Measurements from ENCODE around the gene CARM1. TPM values are rescaled to one million over a fixed set of nuclear protein-coding genes. Genes with fewer than 3 reads are reported as not detected.

Gene CARM1
- total and polyA plus RNA-seq, 2 experiments from 2014 or later, result 43.3 to 118 TPM

DNA sequence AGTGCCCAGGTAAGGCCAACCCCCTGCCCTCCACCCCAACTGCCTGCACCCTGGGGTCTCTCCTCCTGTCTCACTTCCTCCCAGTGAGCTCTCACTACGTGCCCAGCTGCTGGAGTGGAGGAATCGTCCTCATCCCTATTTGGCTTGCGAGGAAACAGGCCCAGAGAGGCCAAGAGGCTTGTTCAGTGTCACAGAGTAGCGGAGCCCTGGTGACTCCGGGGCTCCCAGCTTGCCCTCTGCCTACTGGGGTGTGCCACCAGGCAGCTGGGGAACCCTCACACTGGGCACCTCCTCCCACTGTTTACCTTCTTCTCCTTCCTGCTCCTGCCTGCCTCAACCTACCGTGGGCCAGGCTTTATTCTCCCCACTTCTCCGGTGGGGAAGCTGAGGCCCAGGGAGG lies 41.0 kb upstream of the CARM1 start:
- Histone ChIP-seq H3K36me3 (ENCODE audit: insufficient read depth) (0 out of 2 replicates have a peak, but pooled peaks cover 3% of the 10 kb centered on the region), H3K9me2 (ENCODE audit: insufficient read depth) (no peaks in the 10 kb centered on the region), H3K27me3 (ENCODE audit: insufficient read depth) (no peaks in the 10 kb centered on the region), H3K27ac (ENCODE audit: low read depth) (no peak overlapping the region), H3K4me2 (no peak overlapping the region), H3K79me2 (replicated peaks; ENCODE audit: insufficient read depth) (no peaks in the 10 kb centered on the region), H2AFZ (no peak overlapping the region), H3K4me1 (ENCODE audit: insufficient read depth) (no peaks in the 10 kb centered on the region), H3K4me3 (no peak overlapping the region), H4K20me1 (replicated peaks; ENCODE audit: insufficient read depth) (peaks cover 3% of the 10 kb centered on the region; the same call in 1 of the 2 replicates), H3F3A (replicated peaks; ENCODE audit: low read depth) (peaks cover 7% of the 10 kb centered on the region; the same call in 1 of the 2 replicates)
- no peak overlapping the region for H3K4me3 Mint-ChIP-seq
- peaks cover 32% of the 10 kb centered on the region for H3K36me3 Mint-ChIP-seq (ENCODE audit: low read depth)
- ATAC-seq (no peak), DNase-seq (ENCODE audit: low spot score) (no peak)
- H3K27ac Mint-ChIP-seq, result no peak overlapping the region
- peaks cover 5% of the 10 kb centered on the region for H3K27me3 Mint-ChIP-seq (ENCODE audit: insufficient read depth, low read depth, poor library complexity)
- no peaks in the 10 kb centered on the region; the same call in 2 of the 3 replicates for H3K9me3 Mint-ChIP-seq
- TF ChIP-seq CREB1 (CRISPR knock-in tag; IDR thresholded peaks at IDR 0.05; ENCODE audit: low read depth), result no peak
- TF ChIP-seq, protein P1, sequence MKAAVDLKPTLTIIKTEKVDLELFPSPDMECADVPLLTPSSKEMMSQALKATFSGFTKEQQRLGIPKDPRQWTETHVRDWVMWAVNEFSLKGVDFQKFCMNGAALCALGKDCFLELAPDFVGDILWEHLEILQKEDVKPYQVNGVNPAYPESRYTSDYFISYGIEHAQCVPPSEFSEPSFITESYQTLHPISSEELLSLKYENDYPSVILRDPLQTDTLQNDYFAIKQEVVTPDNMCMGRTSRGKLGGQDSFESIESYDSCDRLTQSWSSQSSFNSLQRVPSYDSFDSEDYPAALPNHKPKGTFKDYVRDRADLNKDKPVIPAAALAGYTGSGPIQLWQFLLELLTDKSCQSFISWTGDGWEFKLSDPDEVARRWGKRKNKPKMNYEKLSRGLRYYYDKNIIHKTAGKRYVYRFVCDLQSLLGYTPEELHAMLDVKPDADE (IDR thresholded peaks at IDR 0.05), result no peak
- no peak for TF ChIP-seq ZNF114 (CRISPR knock-in tag; IDR thresholded peaks at IDR 0.05)
- no peak for TF ChIP-seq JUNB (IDR thresholded peaks at IDR 0.05; ENCODE audit: unreplicated experiment)
- TF ChIP-seq EZH2phosphoT487 (IDR thresholded peaks at IDR 0.05; ENCODE audit: unreplicated experiment), result no peak
- TF ChIP-seq, protein P2, sequence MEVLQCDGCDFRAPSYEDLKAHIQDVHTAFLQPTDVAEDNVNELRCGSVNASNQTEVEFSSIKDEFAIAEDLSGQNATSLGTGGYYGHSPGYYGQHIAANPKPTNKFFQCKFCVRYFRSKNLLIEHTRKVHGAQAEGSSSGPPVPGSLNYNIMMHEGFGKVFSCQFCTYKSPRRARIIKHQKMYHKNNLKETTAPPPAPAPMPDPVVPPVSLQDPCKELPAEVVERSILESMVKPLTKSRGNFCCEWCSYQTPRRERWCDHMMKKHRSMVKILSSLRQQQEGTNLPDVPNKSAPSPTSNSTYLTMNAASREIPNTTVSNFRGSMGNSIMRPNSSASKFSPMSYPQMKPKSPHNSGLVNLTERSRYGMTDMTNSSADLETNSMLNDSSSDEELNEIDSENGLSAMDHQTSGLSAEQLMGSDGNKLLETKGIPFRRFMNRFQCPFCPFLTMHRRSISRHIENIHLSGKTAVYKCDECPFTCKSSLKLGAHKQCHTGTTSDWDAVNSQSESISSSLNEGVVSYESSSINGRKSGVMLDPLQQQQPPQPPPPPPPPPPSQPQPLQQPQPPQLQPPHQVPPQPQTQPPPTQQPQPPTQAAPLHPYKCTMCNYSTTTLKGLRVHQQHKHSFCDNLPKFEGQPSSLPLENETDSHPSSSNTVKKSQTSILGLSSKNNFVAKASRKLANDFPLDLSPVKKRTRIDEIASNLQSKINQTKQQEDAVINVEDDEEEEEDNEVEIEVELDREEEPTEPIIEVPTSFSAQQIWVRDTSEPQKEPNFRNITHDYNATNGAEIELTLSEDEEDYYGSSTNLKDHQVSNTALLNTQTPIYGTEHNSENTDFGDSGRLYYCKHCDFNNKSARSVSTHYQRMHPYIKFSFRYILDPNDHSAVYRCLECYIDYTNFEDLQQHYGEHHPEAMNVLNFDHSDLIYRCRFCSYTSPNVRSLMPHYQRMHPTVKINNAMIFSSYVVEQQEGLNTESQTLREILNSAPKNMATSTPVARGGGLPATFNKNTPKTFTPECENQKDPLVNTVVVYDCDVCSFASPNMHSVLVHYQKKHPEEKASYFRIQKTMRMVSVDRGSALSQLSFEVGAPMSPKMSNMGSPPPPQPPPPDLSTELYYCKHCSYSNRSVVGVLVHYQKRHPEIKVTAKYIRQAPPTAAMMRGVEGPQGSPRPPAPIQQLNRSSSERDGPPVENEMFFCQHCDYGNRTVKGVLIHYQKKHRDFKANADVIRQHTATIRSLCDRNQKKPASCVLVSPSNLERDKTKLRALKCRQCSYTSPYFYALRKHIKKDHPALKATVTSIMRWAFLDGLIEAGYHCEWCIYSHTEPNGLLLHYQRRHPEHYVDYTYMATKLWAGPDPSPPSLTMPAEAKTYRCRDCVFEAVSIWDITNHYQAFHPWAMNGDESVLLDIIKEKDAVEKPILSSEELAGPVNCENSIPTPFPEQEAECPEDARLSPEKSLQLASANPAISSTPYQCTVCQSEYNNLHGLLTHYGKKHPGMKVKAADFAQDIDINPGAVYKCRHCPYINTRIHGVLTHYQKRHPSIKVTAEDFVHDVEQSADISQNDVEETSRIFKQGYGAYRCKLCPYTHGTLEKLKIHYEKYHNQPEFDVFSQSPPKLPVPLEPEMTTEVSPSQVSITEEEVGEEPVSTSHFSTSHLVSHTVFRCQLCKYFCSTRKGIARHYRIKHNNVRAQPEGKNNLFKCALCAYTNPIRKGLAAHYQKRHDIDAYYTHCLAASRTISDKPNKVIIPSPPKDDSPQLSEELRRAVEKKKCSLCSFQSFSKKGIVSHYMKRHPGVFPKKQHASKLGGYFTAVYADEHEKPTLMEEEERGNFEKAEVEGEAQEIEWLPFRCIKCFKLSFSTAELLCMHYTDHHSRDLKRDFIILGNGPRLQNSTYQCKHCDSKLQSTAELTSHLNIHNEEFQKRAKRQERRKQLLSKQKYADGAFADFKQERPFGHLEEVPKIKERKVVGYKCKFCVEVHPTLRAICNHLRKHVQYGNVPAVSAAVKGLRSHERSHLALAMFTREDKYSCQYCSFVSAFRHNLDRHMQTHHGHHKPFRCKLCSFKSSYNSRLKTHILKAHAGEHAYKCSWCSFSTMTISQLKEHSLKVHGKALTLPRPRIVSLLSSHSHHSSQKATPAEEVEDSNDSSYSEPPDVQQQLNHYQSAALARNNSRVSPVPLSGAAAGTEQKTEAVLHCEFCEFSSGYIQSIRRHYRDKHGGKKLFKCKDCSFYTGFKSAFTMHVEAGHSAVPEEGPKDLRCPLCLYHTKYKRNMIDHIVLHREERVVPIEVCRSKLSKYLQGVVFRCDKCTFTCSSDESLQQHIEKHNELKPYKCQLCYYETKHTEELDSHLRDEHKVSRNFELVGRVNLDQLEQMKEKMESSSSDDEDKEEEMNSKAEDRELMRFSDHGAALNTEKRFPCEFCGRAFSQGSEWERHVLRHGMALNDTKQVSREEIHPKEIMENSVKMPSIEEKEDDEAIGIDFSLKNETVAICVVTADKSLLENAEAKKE (CRISPR knock-in tag; IDR thresholded peaks at IDR 0.05), result no peak
- no peak for TF ChIP-seq EZH2 (IDR thresholded peaks at IDR 0.05; ENCODE audit: low read depth, unreplicated experiment)
- TF ChIP-seq STAT1 (IDR thresholded peaks at IDR 0.05; ENCODE audit: unreplicated experiment), result no peak
- no peaks in the 10 kb centered on the region for H3K4me1 Mint-ChIP-seq
